Raji (cell line): ENCODE measurements around the gene MRGPRE.

Source experiments
- POLR2A ChIP-seq: IDR thresholded peaks from 2 replicates; pipeline ENCODE4 v1.6.1; 2011; ENCODE audit warnings: low read depth, low read length, control low read depth; ENCODE audit not compliant: insufficient read depth

MRGPRE gene

GRCh38 chr11:3216027-3216525 is 16.1 kb downstream of the MRGPRE start:
- TF ChIP-seq POLR2A: no peak

GRCh38 chr11:3215346-3216026 is 16.7 kb downstream of the MRGPRE start:
- TF ChIP-seq POLR2A: no peak

- no peak for TF ChIP-seq POLR2A
These were observed 17.9 kb downstream of the MRGPRE start for GRCh38 chr11:3214420-3214699.

GRCh38 chr11:3213659-3214419 is 18.4 kb downstream of the MRGPRE start:
- no peak for TF ChIP-seq POLR2A

- no peak for TF ChIP-seq POLR2A
These were observed 23.9 kb downstream of the MRGPRE start for GRCh38 chr11:3208272-3208671.

GRCh38 chr11:3207526-3208189 is 24.6 kb downstream of the MRGPRE start:
- no peak for TF ChIP-seq POLR2A

GRCh38 chr11:3206922-3207204 is 25.4 kb downstream of the MRGPRE start:
- no peak for TF ChIP-seq POLR2A

- TF ChIP-seq POLR2A: no peak
These were observed 25.9 kb downstream of the MRGPRE start for GRCh38 chr11:3206156-3206921.

- no peak for TF ChIP-seq POLR2A
These were observed 26.7 kb downstream of the MRGPRE start for GRCh38 chr11:3205261-3206155.

- TF ChIP-seq POLR2A: no peak
These were observed 27.8 kb downstream of the MRGPRE start for GRCh38 chr11:3204141-3205015.

GRCh38 chr11:3203221-3204043 is 28.8 kb downstream of the MRGPRE start:
- no peak for TF ChIP-seq POLR2A

GRCh38 chr11:3202759-3203158 is 29.5 kb downstream of the MRGPRE start:
- no peak for TF ChIP-seq POLR2A

GRCh38 chr11:3202305-3202704 is 29.9 kb downstream of the MRGPRE start:
- TF ChIP-seq POLR2A: no peak
